Adrenal gland (tissue), 12 donors: ENCODE results near the gene ARSD. TPM values are rescaled to one million over a fixed set of nuclear protein-coding genes. Genes with fewer than 3 reads are reported as not detected.

Source experiments
- DNase-seq, 7 donors: peaks; one replicate each; pipeline ENCODE4 v3.0.0-alpha.2; 2019 to 2020
- H3K27ac ChIP-seq, 5 donors: fragments of 200-600 bp; sonication (generic) in 4 of 5; 1 replicate in 3 of 5; 2 replicates in 2 of 5; pipeline versions ENCODE4 v1.5.1 to v1.8.0; 2016 to 2020; ENCODE audit warnings: mild to moderate bottlenecking in 1 of 5
- H3K27me3 ChIP-seq: fragments of 200-600 bp; 2 replicates; pipeline ENCODE4 v1.8.0; 2021
- H3K36me3 ChIP-seq, 2 donors: fragments of 200-600 bp; replicated peaks in 1 of 2; 1 replicate in 1 of 2; 2 replicates in 1 of 2; pipeline versions ENCODE4 v1.5.1 to v1.8.0; 2018 to 2022
- H3K4me1 ChIP-seq, 2 donors: fragments of 200-600 bp; replicated peaks in 1 of 2; 1 replicate in 1 of 2; 2 replicates in 1 of 2; pipeline versions ENCODE4 v1.5.1 to v1.8.0; 2018 to 2021
- H3K4me3 ChIP-seq, 4 donors: fragments of 200-600 bp; sonication (generic) in 3 of 4; one replicate each; pipeline ENCODE4 v1.5.1; 2016 to 2018
- H3K9me3 ChIP-seq, 3 donors: fragments of 200-600 bp; sonication (generic) in 1 of 3; replicated peaks in 1 of 3; 1 replicate in 2 of 3; 2 replicates in 1 of 3; pipeline versions ENCODE4 v1.5.1 to v1.8.0; 2016 to 2021
- CTCF ChIP-seq, 6 experiments: fragments of 450-650 bp in 4 of 6; fragments of 200-600 bp in 2 of 6; sonication (generic) in 1 of 6; IDR thresholded peaks; 1 replicate in 5 of 6; 2 replicates in 1 of 6; pipeline versions ENCODE4 v1.5.1 to v1.8.0; 2016 to 2021; ENCODE audit warnings: antibody characterized with exemption in 6 of 6, mild to moderate bottlenecking in 2 of 6, moderate library complexity in 1 of 6
- POLR2A ChIP-seq, 2 donors: fragments of 450-650 bp; IDR thresholded peaks; one replicate each; pipeline ENCODE4 v1.6.1; 2017; ENCODE audit warnings: antibody characterized with exemption in 2 of 2, mild to moderate bottlenecking in 2 of 2, moderate library complexity in 1 of 2
- WGBS, 4 donors: extraction: QIAGEN DNeasy Blood & Tissue Kit in 2 of 4; methylation state at CpG; one replicate each; pipeline versions ENCODE4 v1.1.5 to v1.1.7; 2013 to 2017; 5-methylcytosine and 5-hydroxymethylcytosine counted together
- intact Hi-C, 2 donors: fragments of 100-400 bp; cut with DNase I; formaldehyde crosslinking; loops; one replicate each; pipeline versions ENCODE4 v1.14.1 to v1.15.0; 2022 to 2023
- polyA plus RNA-seq, 3 donors: library from polyadenylated mRNA; stranded (reverse); fragments of 200-250 nt in 2 of 3; fragments of 350-450 nt in 1 of 3; fragmentation: Illumina TruSeq in 1 of 3; extraction: RNeasy Lipid Tissue Mini Kit (QIAGEN cat#74804) in 1 of 3; gene quantifications; one replicate each; pipeline ENCODE4 v1.2.3, GENCODE V29; 2013 to 2014
- total RNA-seq, 9 donors: library from RNA; depleted of rRNA in 4 of 9; stranded (reverse); fragments of >200 nt in 4 of 9; fragments of 120-200 nt in 1 of 9; fragmentation: NEBNext Ultra II Directional in 1 of 9; extraction: Animal tissue kit (Norgen Biotek cat#: 25700) in 1 of 9; gene quantifications; one replicate each; pipeline versions ENCODE4 v1.1.0 to v1.2.4, GENCODE V29; 2013 to 2023
- donor health status: healthy with polysubstance abuse.
- donor health status: Bipolar disorder and iron deficiency.
- donor health status: DM: yes; HTN: yes; CAD: no.
- donor health status: DM: no; HTN: no; CAD: no.
- donor health status: DM: no; HTN: no; CAD: no.
- donor health status: DM: yes; HTN: yes; CAD: no.

Gene ARSD
- total and polyA plus RNA-seq, 12 donors = 9.9 to 24.9 (median 17.0) TPM

GRCh38 chrX:2857566-2857965 is 71.6 kb downstream of the ARSD start:
- 78 to 87% (median 83%) methylated on average over 3 of the region's 3 CpGs for WGBS, 4 donors
- Histone ChIP-seq H3K27ac (no peak overlapping the region), H3K27me3 (no peaks in the 10 kb centered on the region), H3K36me3 (no peaks in the 10 kb centered on the region), H3K4me3 (no peak overlapping the region), H3K9me3 (no peaks in the 10 kb centered on the region), H3K4me1 (no peaks in the 10 kb centered on the region)
- TF ChIP-seq POLR2A (IDR thresholded peaks at IDR 0.05) (no peak), CTCF (IDR thresholded peaks at IDR 0.05) (no peak)
- intact Hi-C loops = no loop called here
- DNase-seq = no peak

- intact Hi-C loops = no loop called here
- WGBS, 4 donors = 88 to 91% (median 90%) methylated on average over 2 of the region's 2 CpGs
- Histone ChIP-seq H3K4me1 (no peaks in the 10 kb centered on the region), H3K27me3 (no peaks in the 10 kb centered on the region), H3K4me3 (no peak overlapping the region), H3K36me3 (no peaks in the 10 kb centered on the region), H3K9me3 (no peaks in the 10 kb centered on the region), H3K27ac (no peak overlapping the region)
- TF ChIP-seq CTCF (IDR thresholded peaks at IDR 0.05) = no peak
- TF ChIP-seq POLR2A (IDR thresholded peaks at IDR 0.05) = no peak
- no peak for DNase-seq
Measured at GRCh38 chrX:2855761-2856160, 73.4 kb downstream of the ARSD start.

- WGBS, 4 donors = 90 to 96% (median 93%) methylated on average over 19 to 21 of the region's 21 CpGs
- H3K27ac ChIP-seq = no peak overlapping the region
- no peaks in the 10 kb centered on the region for H3K36me3 ChIP-seq
- no peaks in the 10 kb centered on the region for H3K9me3 ChIP-seq
- DNase-seq = no peak
- intact Hi-C loops = no loop called here
- H3K4me3 ChIP-seq = no peak overlapping the region
- H3K4me1 ChIP-seq = no peaks in the 10 kb centered on the region
- TF ChIP-seq POLR2A (IDR thresholded peaks at IDR 0.05) = no peak
- no peak for TF ChIP-seq CTCF (IDR thresholded peaks at IDR 0.05)
- no peaks in the 10 kb centered on the region for H3K27me3 ChIP-seq
Measured at GRCh38 chrX:2854918-2855317, 74.2 kb downstream of the ARSD start.

Other genes with a start within 250 kb of the ARSD start
- 100 to 1,000 TPM in 8 of 9 donors, 10 to 100 TPM in 1; 89.4 to 266 (median 195) TPM for gene CD99, start 238.0 kb downstream of the ARSD start, total RNA-seq
- gene CD99, start 238.0 kb downstream of the ARSD start, polyA plus RNA-seq = 100 to 1,000 TPM; 166 to 202 (median 166) TPM
- gene XG, start 177.3 kb downstream of the ARSD start, total RNA-seq = under 1 TPM in 1 of 9 donors, not detected in 8; 0.06 TPM
- gene XG, start 177.3 kb downstream of the ARSD start, polyA plus RNA-seq = under 1 TPM in 1 of 3 donors, not detected in 2; 0.07 TPM
- 10 to 100 TPM in 1 of 9 donors, 1 to 10 TPM in 6, under 1 TPM in 2; 0.26 to 13.4 (median 2.3) TPM for gene GYG2, start 100.4 kb downstream of the ARSD start, total RNA-seq
- gene GYG2, start 100.4 kb downstream of the ARSD start, polyA plus RNA-seq = 1 to 10 TPM; 1.4 to 9.7 (median 2.2) TPM
- gene ARSH, start 77.2 kb upstream of the ARSD start, total RNA-seq = not detected
- not detected for gene ARSH, start 77.2 kb upstream of the ARSD start, polyA plus RNA-seq
- 1 to 10 TPM in 3 of 9 donors, under 1 TPM in 2, not detected in 4; 0.27 to 4.0 (median 1.3) TPM for gene ARSF, start 112.1 kb upstream of the ARSD start, total RNA-seq
- gene ARSF, start 112.1 kb upstream of the ARSD start, polyA plus RNA-seq = 1 to 10 TPM; 1.8 to 7.2 (median 3.1) TPM